Measurements from ENCODE around the gene MROH7. TPM values are rescaled to one million over a fixed set of nuclear protein-coding genes. Genes with fewer than 3 reads are reported as not detected.

The MROH7 gene
- total RNA-seq, 1 experiment from 2014 or later = not detected

DNA sequence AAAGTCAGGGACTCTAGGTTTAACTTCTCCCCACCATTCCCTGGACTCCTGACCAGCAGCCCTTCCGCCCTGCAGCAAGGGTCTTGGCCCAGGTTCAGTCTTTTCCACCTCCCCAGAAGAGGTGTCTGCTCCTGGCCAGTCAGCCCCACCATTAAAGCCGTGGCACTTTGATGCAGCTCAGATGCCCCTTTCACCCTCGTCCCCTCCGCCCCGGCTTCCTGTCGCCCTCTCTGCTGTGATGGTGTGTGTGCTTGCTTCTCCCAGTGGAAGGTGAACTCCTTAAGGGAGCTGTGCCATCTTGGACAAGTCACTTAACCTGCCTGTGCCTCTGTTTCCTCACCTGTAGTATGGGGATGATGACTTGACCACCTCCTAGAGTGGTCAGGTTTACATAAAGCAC lies 56.3 kb downstream of the MROH7 start:
- no peak for DNase-seq (ENCODE audit: low spot score)

DNA sequence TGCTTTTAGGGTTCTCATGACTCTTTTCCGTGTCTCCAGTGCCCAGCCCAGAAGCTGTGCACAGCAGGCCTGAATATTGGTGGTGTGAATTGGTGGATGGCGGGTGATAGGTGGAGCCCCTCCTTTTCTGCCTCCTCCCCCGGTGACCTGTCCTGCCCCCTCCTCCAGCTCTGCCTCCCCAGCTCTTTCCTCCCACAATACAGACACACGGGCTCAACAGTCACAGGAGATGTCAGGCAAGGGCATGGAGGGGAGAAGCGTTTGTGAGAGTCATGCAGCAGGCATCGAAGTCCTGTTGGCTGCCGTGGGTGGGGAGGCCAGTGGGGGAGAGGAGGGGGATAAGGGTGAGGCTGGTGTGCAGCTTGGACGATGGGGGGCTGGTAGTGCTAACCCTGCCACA lies 56.8 kb downstream of the MROH7 start:
- DNase-seq (ENCODE audit: low spot score) = no peak

DNA sequence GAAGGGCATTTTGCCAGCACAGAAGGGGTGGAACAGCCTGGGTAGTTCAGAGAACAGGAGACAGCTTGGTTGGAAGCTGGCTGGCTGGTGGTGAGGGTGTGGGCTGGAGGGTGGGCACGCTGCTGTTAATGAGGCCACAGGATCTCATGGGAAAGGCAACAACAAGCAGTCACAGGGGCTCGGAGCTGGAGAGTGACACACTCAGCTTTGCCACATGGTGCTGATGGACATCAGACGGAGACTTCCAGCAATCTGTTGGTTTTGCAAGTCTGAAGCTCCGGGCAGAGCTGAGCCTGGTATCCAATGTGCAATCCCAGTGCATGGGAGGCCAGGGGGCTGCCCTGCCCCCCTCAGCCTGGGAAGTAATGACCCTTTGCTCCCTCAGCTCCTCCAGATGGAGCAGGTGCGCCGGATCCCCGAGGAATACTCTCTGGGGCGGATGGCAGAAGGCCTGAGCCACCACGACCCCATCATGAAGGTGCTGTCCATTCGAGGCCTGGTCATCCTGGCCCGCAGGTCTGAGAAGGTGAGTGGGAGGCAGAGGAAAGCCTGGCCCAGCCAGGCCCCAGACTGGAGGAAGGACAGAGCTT lies 58.4 kb downstream of the MROH7 start:
- DNase-seq (ENCODE audit: low spot score) = no peak

DNA sequence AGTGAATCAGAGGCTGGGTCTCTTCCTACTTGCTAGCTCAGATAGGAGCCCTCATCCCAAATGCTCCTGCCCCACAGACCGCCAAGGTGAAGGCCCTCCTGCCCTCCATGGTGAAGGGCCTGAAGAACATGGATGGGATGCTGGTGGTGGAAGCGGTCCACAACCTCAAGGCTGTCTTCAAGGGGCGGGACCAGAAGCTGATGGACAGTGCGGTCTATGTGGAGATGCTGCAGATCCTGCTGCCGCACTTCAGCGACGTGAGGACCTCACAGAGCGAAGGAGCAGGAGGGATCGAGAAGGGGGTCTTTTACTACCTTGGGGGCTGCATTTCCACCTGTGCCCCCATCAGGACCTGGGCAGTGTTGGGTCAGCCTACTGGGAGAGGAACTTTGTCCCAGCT lies 59.5 kb downstream of the MROH7 start:
- DNase-seq (ENCODE audit: low spot score) = no peak

DNA sequence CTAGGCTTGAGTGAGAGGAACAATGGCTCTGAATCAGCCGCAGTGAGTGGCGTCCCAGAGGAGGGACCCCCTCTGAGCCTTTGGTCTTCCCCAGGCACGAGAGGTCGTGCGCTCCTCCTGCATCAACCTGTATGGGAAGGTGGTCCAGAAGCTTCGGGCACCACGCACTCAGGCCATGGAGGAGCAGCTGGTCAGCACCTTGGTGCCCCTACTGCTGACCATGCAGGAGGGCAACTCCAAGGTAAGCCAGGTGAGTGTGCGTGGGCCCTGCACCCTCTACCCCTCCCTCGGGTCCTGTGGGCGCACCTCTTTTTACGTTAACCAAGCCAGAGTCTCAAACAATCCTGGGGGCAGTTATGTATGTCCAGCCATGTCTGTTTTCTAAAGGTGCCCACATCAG lies 60.4 kb downstream of the MROH7 start:
- DNase-seq (ENCODE audit: low spot score) = no peak

DNA sequence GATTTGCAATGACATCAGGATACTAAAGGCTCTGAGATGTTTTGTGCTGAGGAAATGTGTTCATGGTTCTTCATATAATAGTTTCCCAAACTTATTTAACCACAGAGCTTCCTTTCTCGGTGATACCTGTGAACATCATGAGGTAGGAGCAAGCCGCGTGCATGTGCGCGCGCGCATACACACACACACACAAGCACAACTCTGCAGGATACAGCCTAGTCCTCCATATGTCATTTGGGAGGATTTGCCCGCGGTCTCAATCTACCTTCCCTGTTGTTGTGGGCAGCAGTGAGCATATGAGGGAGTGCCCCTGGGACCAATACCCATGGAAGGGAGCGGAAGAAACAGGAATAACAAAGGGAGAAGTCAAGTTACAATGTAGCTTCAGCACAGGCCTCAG lies 61.9 kb downstream of the MROH7 start:
- DNase-seq (ENCODE audit: low spot score) = no peak

DNA sequence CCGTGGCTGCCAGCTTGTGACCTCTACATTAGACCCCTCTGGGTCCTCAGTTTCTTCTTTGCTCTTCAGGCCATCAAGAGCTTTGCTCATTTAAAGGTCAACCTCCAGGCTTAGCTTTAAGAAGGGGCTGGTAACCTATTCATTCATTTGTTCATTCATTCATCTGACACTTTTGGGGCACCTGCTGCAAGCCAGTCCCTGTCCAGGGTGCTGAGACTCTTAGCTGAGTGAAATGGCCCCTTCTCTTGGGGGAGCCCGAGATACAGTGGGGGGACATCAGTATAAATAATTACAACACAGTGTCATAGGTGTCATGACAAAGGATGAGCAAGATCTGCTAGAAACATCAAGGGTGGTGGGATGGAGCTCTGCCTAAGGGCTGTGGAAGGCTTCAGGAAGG lies 63.6 kb downstream of the MROH7 start:
- no peak for DNase-seq (ENCODE audit: low spot score)

DNA sequence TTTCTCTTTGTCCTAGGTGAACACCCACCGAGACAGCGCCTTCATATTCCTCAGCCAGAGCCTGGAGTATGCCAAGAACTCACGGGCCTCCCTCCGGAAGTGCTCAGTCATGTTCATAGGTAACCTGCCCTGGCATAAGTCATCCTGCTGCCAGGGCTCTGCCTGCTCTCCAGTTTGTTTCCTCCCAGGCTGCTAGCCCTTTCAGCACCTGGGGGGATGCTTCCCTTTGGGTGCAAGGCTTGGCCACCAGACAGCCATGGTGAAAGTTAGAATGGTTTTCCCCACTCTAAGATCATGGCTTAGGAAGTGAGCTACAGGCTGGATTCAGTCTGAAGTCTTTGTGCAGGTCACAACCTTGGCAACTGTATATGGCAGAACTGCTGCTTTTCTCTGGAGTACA lies 64.8 kb downstream of the MROH7 start:
- no peak for DNase-seq (ENCODE audit: low spot score)

DNA sequence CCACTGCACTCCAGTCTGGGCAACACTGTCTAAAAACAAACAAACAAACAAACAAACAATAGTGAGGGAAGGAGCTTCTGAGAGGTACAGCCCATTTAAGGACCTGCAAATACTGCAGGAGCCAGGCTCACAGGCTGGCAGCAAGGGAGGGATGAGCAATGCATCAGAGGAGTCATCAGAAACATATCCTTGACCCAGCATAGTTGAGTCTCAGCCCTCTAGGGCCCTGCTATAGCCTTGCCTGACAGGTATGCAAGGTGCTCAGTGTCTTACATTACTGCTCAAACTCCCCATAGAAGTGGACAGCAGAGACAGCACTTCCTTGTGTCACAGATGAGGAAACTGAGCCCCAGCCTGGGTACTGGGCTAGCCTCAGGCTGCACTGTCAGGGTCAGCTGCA lies 66.8 kb downstream of the MROH7 start:
- DNase-seq (ENCODE audit: low spot score) = no peak

DNA sequence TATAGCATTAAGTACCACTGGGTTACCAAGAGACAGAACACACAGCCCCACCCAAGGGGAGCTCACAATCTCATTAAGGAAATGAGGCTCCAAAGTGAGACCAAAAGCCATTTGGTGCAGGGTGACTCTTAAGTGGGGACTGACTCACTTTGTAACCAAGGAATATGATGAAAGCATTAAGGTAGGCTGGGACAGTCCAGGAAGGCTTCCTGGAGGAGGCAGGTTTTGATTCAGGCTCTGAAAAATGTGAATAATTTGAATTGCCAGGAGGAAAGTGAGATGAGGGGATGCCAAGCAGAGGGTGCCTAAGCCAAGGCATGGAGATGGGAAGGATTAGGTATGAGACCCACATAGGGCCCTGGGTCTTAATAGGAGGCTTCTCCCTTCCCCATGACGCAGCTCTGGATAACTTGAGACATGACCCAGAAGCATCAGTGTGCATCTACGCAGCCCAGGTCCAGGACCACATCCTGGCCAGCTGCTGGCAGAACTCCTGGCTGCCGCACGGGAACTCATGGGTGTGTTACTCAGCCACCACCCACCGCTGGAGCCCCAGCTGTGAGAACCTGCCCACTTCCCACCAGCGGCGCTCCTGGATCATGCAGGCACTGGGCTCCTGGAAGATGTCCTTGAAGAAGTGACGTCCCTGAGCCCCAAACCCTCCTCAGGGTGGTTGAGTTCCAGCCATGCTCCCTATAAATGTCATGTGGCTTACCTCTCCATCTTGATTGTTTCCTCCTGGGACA lies 68.1 kb downstream of the MROH7 start:
- peak; percentile 55 for DNase-seq (ENCODE audit: low spot score)

DNA sequence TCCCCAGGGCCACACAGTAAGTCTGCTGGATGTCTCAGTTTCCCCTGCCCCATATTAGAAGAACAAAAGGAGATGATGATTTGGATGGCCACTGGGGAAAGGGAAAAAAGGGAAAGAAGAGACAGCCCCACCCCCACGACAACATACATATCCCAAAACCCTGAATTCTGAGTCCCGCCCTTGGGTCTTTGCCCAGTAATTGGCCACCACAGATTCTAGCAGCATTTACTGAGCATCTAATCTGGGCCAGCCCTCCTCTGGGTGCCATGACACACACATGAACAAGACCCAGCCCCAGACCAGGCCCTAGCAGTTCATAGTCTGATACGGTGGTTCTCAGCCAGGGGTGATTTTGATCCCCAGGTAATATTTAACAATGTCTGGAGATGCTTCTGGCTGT lies 68.8 kb downstream of the MROH7 start:
- no peak for DNase-seq (ENCODE audit: low spot score)

DNA sequence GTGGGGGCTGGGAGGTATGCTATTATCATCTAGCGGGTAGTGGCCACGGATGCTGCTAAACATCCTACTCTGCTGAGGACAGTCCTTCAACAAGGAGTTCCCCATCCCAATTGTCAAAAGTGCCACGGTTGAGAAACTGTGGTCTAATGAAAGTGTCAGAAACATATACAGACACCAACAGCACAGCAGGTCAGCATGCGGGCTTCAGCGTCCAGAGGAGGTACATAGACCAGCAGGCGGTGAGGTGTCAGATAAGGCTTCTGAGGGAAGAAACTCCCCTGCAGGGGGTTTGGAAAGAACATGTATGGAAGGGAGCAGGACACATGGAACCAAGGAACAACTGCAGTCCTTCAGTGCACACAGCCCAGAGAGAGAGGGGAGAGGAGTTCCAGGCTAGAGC lies 69.3 kb downstream of the MROH7 start:
- no peak for DNase-seq (ENCODE audit: low spot score)

DNA sequence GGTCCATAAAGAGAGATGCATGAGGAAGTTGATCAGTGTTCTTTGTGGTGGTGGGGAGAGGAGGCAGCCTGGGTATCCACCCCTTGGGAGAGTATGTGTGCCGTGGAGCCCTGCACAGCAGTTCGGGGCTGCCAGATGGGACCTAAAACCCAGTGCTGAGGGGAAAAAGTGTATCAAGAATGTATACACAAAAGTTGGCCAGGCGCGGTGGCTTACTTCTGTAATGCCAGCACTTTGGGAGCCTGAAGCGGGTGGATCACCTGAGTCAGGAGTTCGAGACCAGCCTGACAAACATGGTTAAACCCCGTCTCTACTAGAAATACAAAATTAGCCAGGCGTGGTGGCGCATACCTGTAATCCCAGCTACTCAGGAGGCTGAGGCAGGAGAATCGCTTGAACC lies 70.0 kb downstream of the MROH7 start:
- DNase-seq (ENCODE audit: low spot score) = no peak

DNA sequence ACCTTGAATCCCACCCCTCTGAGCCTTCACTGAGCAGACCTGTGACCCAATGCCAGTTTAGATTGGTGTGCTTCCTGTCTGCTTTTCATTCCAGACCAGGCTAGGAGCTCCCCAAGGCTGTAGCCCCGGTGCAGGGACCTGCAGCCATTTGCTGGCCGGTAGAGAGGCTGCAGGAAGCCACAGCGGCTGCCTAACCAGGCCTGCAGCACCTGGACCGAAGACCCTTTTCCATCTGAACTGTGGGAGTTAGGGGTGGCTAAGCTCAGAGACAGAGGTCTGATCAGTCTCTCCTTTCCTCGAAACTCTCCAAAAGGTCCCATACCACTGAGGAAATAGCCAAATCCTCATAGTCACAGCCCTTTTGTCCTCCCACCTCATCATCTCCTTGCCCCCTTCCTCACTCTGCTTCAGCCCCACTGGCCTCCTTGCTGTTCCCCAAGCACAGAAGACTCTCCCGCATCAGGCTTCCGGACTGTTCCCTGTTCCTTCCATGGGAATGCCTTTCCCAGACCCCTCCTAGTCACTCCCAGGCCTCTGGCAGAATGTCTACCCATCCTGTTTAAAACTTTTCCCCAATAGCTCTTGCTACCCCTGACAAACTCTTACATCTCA lies 73.4 kb downstream of the MROH7 start:
- DNase-seq (ENCODE audit: low spot score) = no peak

DNA sequence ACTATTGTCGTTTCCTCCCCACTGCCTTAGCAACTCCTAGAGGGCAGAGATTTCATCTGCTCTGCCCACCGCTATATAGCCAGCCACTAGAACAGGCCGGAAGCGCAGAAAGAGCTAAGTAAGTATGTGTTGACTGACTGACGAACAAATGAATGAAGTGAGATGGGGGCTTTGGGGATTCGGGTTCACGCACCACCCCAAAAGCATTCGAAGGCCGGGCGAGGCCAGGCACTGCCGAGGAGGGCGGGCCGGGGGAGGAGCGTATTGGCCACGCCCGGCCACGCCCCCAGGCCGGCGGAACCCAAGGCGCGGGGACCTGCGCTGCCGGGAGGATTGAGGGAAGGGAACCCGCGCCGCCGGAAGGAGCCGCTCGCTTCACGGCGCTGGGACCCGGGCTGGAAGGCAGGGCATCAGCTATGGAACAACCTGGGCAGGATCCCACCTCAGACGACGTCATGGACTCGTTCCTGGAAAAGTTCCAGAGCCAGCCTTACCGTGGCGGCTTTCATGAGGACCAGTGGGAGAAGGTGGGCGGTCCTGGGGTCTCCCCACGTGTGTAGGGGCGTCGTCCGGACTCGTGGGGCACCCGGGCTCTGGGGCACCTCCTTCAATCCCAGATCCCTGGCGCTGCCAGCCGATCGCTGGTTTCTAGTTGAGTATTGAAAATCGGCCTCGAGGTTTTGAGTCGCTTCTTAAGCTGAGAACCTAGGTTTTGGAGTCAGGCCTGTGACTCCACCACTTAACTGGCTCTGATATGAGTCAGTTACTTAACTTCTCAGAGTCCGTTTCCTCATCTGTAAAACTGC lies 74.1 kb downstream of the MROH7 start, which contains the start of gene TTC4:
Gene TTC4, plus strand, starts transcription at position 369 of the 806 bp plus-strand sequence. Its CDS starts 48 bp downstream, at position 417.
- peak; percentile 71 for DNase-seq (ENCODE audit: low spot score)

DNA sequence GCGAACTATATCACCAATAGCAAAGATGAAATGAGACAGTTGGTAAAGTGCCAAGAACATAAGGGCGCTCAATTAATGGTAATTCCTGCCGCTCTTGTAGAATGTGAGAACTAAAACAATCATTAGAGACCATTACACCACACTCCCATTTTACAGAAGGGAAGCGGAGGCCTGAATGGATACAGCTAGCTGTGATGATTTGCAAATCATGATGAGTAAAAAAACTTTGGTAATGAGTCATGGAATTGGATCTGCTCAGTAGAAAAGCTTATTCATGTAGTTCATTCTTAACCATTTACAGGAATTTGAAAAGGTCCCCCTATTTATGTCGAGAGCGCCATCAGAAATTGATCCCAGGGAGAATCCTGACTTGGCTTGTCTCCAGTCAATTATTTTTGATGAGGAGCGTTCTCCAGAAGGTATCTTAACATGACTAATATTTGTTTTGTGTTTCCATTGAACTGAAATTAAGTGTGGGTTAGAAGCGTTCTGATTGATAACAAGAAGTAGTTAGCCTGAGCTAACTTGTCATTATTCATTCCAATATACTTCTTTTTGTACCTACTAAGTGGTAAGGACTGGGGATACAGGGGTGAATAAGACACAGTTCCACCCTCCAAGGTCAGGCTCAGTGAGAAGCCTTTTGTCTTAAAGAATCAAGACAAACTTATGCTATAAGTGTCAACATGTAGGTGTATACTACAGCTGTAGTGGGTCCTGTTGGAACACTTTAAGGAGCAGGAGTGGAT lies 74.9 kb downstream of the MROH7 start:
- DNase-seq (ENCODE audit: low spot score) = no peak

DNA sequence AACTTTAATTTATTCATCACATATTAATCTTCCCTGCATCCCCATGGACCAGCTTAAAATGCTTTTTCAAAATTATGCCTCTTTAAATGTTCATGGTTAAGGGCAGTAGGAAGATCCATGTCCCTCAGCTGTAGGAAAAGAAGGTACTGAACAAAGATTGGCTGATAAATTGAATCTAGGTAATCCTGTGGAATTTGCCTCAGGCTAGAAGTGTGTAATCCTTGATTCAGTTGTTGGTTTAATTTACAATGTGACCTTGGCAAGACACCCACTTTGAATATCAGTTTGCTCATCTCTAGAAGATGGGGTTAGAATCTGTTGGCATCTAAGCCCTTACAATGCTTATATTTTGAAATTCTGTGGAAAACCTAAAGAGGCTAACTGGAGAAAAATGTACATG lies 80.1 kb downstream of the MROH7 start:
- no peak for DNase-seq (ENCODE audit: low spot score)

DNA sequence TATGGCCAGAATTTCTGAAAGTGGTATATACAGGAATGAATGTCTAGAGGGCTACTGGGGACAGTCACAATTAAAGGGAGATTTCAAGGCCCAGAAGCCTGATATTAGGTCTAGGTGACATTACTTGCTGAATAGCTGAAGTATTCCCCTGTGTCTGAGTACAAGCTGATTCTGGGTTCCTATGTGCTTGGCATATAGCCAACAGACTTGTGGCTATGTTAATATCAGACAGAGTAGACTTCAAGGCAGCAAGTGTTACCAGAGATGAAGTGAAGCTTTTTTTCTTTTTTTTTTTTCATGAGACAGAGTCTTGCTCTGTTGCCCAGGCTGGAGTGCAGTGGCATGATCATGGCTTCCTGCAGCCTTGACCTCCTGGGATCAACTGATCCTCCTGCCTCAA lies 82.4 kb downstream of the MROH7 start:
- no peak for DNase-seq (ENCODE audit: low spot score)

DNA sequence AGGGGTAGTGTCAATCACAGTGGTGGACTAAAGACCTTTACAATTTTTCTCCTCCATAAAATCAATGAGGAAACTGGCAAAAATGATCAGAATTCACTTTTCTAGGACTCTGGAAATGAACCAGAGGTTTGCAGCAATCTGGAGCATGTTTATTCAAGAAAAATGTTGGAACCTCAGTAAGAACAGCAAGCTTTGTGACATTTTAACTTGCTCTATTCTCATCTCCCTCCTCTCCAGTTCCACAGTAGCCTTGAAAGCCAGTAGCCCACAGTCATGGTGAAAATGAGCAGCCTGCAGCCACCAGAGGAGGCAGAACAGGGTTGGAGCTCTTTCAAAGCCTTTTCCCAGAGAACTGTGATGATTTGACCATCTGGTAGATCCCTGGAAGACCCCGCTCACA lies 83.2 kb downstream of the MROH7 start:
- DNase-seq (ENCODE audit: low spot score) = no peak

DNA sequence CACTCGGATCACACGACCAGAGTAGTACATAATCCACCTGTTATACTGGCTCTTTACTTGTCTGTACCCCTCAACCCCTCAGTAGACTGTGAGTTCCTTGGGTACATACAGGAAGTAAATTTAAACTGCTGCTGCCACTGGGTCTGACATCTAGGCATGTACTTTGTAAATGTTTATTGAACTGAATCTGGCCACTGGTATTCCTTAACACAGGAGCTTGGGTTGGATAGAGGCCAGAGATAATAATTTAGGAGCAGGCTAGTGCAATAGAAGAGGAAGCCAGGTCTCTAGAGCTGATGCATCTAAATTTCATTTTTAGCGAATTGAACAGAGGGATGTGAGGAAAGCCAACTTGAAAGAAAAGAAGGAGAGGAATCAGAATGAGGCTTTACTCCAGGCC lies 86.4 kb downstream of the MROH7 start:
- no peak for DNase-seq (ENCODE audit: low spot score)

DNA sequence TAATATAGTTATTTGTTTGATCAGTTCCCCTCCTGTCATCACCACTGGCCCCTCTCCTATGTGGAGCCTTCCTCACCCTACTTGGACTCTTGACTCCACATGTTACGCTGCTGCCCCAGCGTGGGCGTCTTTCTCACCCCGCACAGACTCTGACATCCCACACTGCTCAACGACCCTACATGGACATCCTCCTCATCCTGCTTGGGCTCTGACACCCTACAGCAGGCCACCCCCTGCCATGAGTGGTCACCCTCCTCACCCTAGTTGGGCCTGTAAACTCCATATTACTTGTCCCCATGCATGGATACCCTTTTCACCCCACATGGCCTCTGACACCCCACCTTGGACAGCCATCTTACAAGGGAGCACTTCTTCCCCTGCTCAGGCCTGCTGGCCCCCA lies 95.1 kb downstream of the MROH7 start:
- DNase-seq (ENCODE audit: low spot score) = no peak

DNA sequence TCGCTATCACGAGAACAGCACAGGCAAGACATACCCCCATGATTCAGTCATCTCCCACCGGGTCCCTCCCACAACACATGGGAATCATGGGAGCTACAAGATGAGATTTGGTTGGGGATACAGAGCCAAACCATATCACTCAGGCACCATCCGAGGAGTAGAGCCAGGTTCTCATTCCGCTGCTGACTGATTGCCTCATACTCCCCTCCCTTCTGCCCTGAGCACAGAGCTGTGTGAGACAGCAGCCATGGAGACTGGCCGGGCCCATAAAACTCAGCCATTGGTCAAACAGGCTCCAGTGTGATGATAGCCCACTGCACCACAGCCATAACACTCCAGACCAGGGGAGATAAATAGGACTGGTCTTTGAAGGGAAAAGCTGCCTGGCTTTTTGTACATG lies 96.7 kb downstream of the MROH7 start:
- no peak for DNase-seq (ENCODE audit: low spot score)

Measured in H4 (cell line).